ENCODE data around the gene CST3. TPM values are rescaled to one million over a fixed set of nuclear protein-coding genes. Genes with fewer than 3 reads are reported as not detected.

CST3 gene
- total RNA-seq, 1 experiment from 2014 or later, result 331 TPM

- ATAC-seq, result no peak
- ChIA-PET POLR2A (ENCODE audit: unreplicated experiment) (no interaction called here), CTCF (no interaction called here)
- H3K4me1 ChIP-seq (ENCODE audit: insufficient read depth, low read length), result no peaks in the 10 kb centered on the region
- intact Hi-C loops (cut with micrococcal nuclease), result no loop called here
- no peaks in the 10 kb centered on the region for H3K36me3 ChIP-seq (ENCODE audit: low read depth, low read length)
- H3K4me2 ChIP-seq (ENCODE audit: low read length), result no peak overlapping the region
- no TSS peak for BruUV-seq (replicated peaks)
- H3F3A ChIP-seq (ENCODE audit: low read length, unreplicated experiment), result no peaks in the 10 kb centered on the region
- H3K27ac ChIP-seq (ENCODE audit: low read length), result no peak overlapping the region
- no peaks in the 10 kb centered on the region for H3K9me2 ChIP-seq (replicated peaks; ENCODE audit: low read length)
- no peak overlapping the region for H2AFZ ChIP-seq (ENCODE audit: low read length)
- no peaks in the 10 kb centered on the region for H3K9me3 ChIP-seq (ENCODE audit: low read length)
- TF ChIP-seq EZH2phosphoT487 (IDR thresholded peaks at IDR 0.05; ENCODE audit: borderline replicate concordance, low read length) (no peak), CTCF (conservative IDR thresholded peaks at IDR 0.05; ENCODE audit: low read depth, low read length) (no peak), EZH2 (IDR thresholded peaks at IDR 0.05; ENCODE audit: low read length, unreplicated experiment) (no peak)
- no peak for DNase-seq
- 0 out of 2 replicates have a peak, but pooled peaks cover 9% of the 10 kb centered on the region for H3K27me3 ChIP-seq (ENCODE audit: low read length)
- no peak overlapping the region for H3K9ac ChIP-seq (ENCODE audit: low read length)
- H4K20me1 ChIP-seq (ENCODE audit: low read length), result no peaks in the 10 kb centered on the region
- no peaks in the 10 kb centered on the region for H3K79me2 ChIP-seq (ENCODE audit: low read length)
- no peak overlapping the region for H3K4me3 ChIP-seq (ENCODE audit: low read length)
These were observed 15.2 kb upstream of the CST3 start for GRCh38 chr20:23652926-23653325.

- Histone ChIP-seq H3K27me3 (ENCODE audit: low read length) (0 out of 2 replicates have a peak, but pooled peaks cover 9% of the 10 kb centered on the region), H2AFZ (ENCODE audit: low read length) (no peak overlapping the region), H3K4me3 (ENCODE audit: low read length) (no peak overlapping the region), H3K27ac (ENCODE audit: low read length) (no peak overlapping the region), H4K20me1 (ENCODE audit: low read length) (no peaks in the 10 kb centered on the region), H3F3A (ENCODE audit: low read length, unreplicated experiment) (no peaks in the 10 kb centered on the region), H3K4me2 (ENCODE audit: low read length) (no peak overlapping the region), H3K9me3 (ENCODE audit: low read length) (no peaks in the 10 kb centered on the region), H3K79me2 (ENCODE audit: low read length) (no peaks in the 10 kb centered on the region), H3K4me1 (ENCODE audit: insufficient read depth, low read length) (no peaks in the 10 kb centered on the region), H3K36me3 (ENCODE audit: low read depth, low read length) (no peaks in the 10 kb centered on the region), H3K9ac (ENCODE audit: low read length) (no peak overlapping the region), H3K9me2 (replicated peaks; ENCODE audit: low read length) (no peaks in the 10 kb centered on the region)
- ATAC-seq (no peak), DNase-seq (no peak)
- intact Hi-C loops (cut with micrococcal nuclease), result no loop called here
- POLR2A ChIA-PET (ENCODE audit: unreplicated experiment), result no interaction called here
- CTCF ChIA-PET, result no interaction called here
- no peak for TF ChIP-seq EZH2phosphoT487 (IDR thresholded peaks at IDR 0.05; ENCODE audit: borderline replicate concordance, low read length)
- TF ChIP-seq EZH2 (IDR thresholded peaks at IDR 0.05; ENCODE audit: low read length, unreplicated experiment), result no peak
- BruUV-seq (replicated peaks), result no TSS peak
These were observed 14.6 kb upstream of the CST3 start for GRCh38 chr20:23652371-23652770.

- Histone ChIP-seq H3K27ac (ENCODE audit: low read length) (no peak overlapping the region), H3K9ac (ENCODE audit: low read length) (no peak overlapping the region), H3K4me1 (ENCODE audit: insufficient read depth, low read length) (no peaks in the 10 kb centered on the region), H3K4me3 (ENCODE audit: low read length) (no peak overlapping the region), H3K79me2 (ENCODE audit: low read length) (no peaks in the 10 kb centered on the region), H3K9me2 (replicated peaks; ENCODE audit: low read length) (no peaks in the 10 kb centered on the region), H3F3A (ENCODE audit: low read length, unreplicated experiment) (no peaks in the 10 kb centered on the region), H2AFZ (ENCODE audit: low read length) (no peak overlapping the region), H3K36me3 (ENCODE audit: low read depth, low read length) (no peaks in the 10 kb centered on the region), H4K20me1 (ENCODE audit: low read length) (no peaks in the 10 kb centered on the region), H3K4me2 (ENCODE audit: low read length) (no peak overlapping the region), H3K9me3 (ENCODE audit: low read length) (no peaks in the 10 kb centered on the region), H3K27me3 (ENCODE audit: low read length) (0 out of 2 replicates have a peak, but pooled peaks cover under 1% of the 10 kb centered on the region)
- TF ChIP-seq EZH2phosphoT487 (IDR thresholded peaks at IDR 0.05; ENCODE audit: borderline replicate concordance, low read length) (no peak), CTCF (conservative IDR thresholded peaks at IDR 0.05; ENCODE audit: low read depth, low read length) (no peak), EZH2 (IDR thresholded peaks at IDR 0.05; ENCODE audit: low read length, unreplicated experiment) (no peak)
- DNase-seq (no peak), ATAC-seq (no peak)
- CTCF ChIA-PET, result no interaction called here
- no TSS peak for BruUV-seq (replicated peaks)
- intact Hi-C loops (cut with micrococcal nuclease), result no loop called here
- POLR2A ChIA-PET (ENCODE audit: unreplicated experiment), result no interaction called here
These were observed 13.4 kb upstream of the CST3 start for GRCh38 chr20:23651117-23651516.
